Activated T-helper 1 cell treated with Interleukin-2 at 50 U/mL for 16 hours (primary cell): ENCODE data around the gene KPNA6.
A peak's percentile ranks its signal among the peaks of the same experiment; 100 is the strongest.
"Not testable (repeated sequence)": the region's sequence is repeated elsewhere in the genome, so short reads cannot be mapped to it uniquely, and the experiment has no call there.

Experiments used
- DNase-seq: peaks from one replicate; pipeline ENCODE4 v3.0.0-alpha.2; 2020; ENCODE audit warnings: low read depth

KPNA6 gene

GRCh38 chr1:32107742-32108661 is at the start of gene KPNA6:
Gene KPNA6, plus strand, starts transcription at chr1:32108056. Its CDS starts 75 bp downstream, at chr1:32108131.
- DNase-seq: peak; percentile 82

GRCh38 chr1:32060914-32061313 is 46.9 kb upstream of the KPNA6 start:
- no peak for DNase-seq

GRCh38 chr1:32062867-32063230 is 45.0 kb upstream of the KPNA6 start:
- DNase-seq: no peak

- DNase-seq: no peak
These were observed 44.6 kb upstream of the KPNA6 start for GRCh38 chr1:32063261-32063681.

- DNase-seq: not testable (repeated sequence)
These were observed 42.0 kb upstream of the KPNA6 start for GRCh38 chr1:32065613-32066488.

- DNase-seq: no peak
These were observed 41.4 kb upstream of the KPNA6 start for GRCh38 chr1:32066489-32066873.

- DNase-seq: no peak
These were observed 38.8 kb upstream of the KPNA6 start for GRCh38 chr1:32068957-32069588.

- no peak for DNase-seq
These were observed 35.9 kb upstream of the KPNA6 start for GRCh38 chr1:32071758-32072621.

GRCh38 chr1:32072622-32073298 is 35.1 kb upstream of the KPNA6 start, which contains the start of gene TMEM39B:
Gene TMEM39B, plus strand, starts transcription at chr1:32072939. Its CDS starts 109 bp downstream, at chr1:32073048.
- DNase-seq: peak; percentile 90

- DNase-seq: no peak
These were observed 34.3 kb upstream of the KPNA6 start for GRCh38 chr1:32073299-32074229.

- DNase-seq: no peak
These were observed 33.0 kb upstream of the KPNA6 start for GRCh38 chr1:32074841-32075240.

- DNase-seq: no peak
These were observed 30.4 kb upstream of the KPNA6 start for GRCh38 chr1:32077451-32077850.

- DNase-seq: no peak
These were observed 25.8 kb upstream of the KPNA6 start for GRCh38 chr1:32082022-32082421.

GRCh38 chr1:32086381-32086780 is 21.5 kb upstream of the KPNA6 start:
- not testable (repeated sequence) for DNase-seq

- no peak for DNase-seq
These were observed 16.7 kb upstream of the KPNA6 start for GRCh38 chr1:32091176-32091575.

- DNase-seq: no peak
These were observed 16.3 kb upstream of the KPNA6 start for GRCh38 chr1:32091591-32091990.

GRCh38 chr1:32094746-32095521 is 12.9 kb upstream of the KPNA6 start:
- no peak for DNase-seq

GRCh38 chr1:32099426-32099825 is 8.4 kb upstream of the KPNA6 start:
- DNase-seq: no peak

GRCh38 chr1:32100359-32100758 is 7.5 kb upstream of the KPNA6 start:
- no peak for DNase-seq
